GM12892 (cell line): ENCODE results near the gene DYRK1A.

Experiments
- DNase-seq: peaks from one replicate; pipeline ENCODE4 v3.0.0; 2011; ENCODE audit not compliant: insufficient read length
- FAIRE-seq: peaks from 2 replicates; lab custom pipeline; 2011; peaks lifted over from hg19 to GRCh38; lab: Jason Lieb, UNC
- POLR2A ChIP-seq: IDR thresholded peaks from 2 replicates; pipeline ENCODE4 v1.6.1; 2011; ENCODE audit warnings: low read depth, low read length, control low read depth
- POLR2AphosphoS5 ChIP-seq: IDR thresholded peaks from 2 replicates; pipeline ENCODE4 v1.6.1; 2011; ENCODE audit warnings: low read depth, low read length, control low read depth
- TAF1 ChIP-seq: IDR thresholded peaks from 2 replicates; pipeline ENCODE4 v1.6.1; 2011; ENCODE audit warnings: low read depth, mild to moderate bottlenecking, control low read depth, low read length, borderline replicate concordance

The DYRK1A gene

GRCh38 chr21:37367703-37368540 lies 1.3 kb downstream of the DYRK1A start:
- no peak for DNase-seq

GRCh38 chr21:37368541-37369279 lies 2.1 kb downstream of the DYRK1A start:
- DNase-seq (no peak), FAIRE-seq (peak; percentile 36)

More at GRCh38 chr21:37367703-37368540, 1.3 kb downstream of the DYRK1A start:
- TF ChIP-seq POLR2AphosphoS5 (no peak), POLR2A (peak; percentile 26; the same call in 1 of the 2 replicates)
- FAIRE-seq: peak; percentile 57

GRCh38 chr21:37369307-37369854 lies 2.8 kb downstream of the DYRK1A start:
- FAIRE-seq: no peak
- no peak for DNase-seq
- TF ChIP-seq TAF1 (no peak), POLR2AphosphoS5 (no peak), POLR2A (no peak)

More at GRCh38 chr21:37368541-37369279, 2.1 kb downstream of the DYRK1A start:
- TF ChIP-seq POLR2AphosphoS5: no peak
- TF ChIP-seq TAF1: no peak
- TF ChIP-seq POLR2A: 0 out of 2 replicates have a peak, but pooled peaks have one; percentile 2

GRCh38 chr21:37370152-37371040 lies 3.8 kb downstream of the DYRK1A start:
- FAIRE-seq (peak; percentile 44), DNase-seq (no peak)
- TF ChIP-seq POLR2AphosphoS5 (no peak), POLR2A (no peak), TAF1 (no peak)

GRCh38 chr21:37371041-37371397 lies 4.4 kb downstream of the DYRK1A start:
- FAIRE-seq (no peak), DNase-seq (no peak)
- TF ChIP-seq POLR2A (no peak), TAF1 (no peak), POLR2AphosphoS5 (no peak)

- DNase-seq: no peak
- TF ChIP-seq TAF1: no peak
- TF ChIP-seq POLR2A: no peak
- no peak for TF ChIP-seq POLR2AphosphoS5
- FAIRE-seq: no peak
Observed at GRCh38 chr21:37372127-37372731, 5.7 kb downstream of the DYRK1A start.

DNA sequence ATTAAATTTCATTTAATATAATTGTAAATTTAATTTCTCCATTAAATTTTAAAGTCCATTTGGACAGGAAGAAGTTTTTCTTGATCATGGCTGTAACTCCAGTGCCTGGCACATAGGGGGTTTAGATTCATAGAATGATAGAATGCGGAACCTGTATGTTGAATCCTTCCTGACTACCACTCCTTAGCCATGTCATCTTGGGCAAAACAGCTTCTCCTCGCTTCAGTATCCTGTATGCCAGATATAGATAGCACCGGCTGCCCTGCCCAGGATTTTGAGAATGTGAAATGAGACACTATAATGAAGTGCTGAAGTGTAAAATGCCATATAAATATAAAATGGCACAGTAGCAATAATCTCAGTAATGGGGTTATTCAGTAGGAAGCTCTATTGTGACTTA lies 6.4 kb downstream of the DYRK1A start:
- DNase-seq (no peak), FAIRE-seq (no peak)
- TF ChIP-seq POLR2A: no peak
- no peak for TF ChIP-seq TAF1
- TF ChIP-seq POLR2AphosphoS5: no peak

DNA sequence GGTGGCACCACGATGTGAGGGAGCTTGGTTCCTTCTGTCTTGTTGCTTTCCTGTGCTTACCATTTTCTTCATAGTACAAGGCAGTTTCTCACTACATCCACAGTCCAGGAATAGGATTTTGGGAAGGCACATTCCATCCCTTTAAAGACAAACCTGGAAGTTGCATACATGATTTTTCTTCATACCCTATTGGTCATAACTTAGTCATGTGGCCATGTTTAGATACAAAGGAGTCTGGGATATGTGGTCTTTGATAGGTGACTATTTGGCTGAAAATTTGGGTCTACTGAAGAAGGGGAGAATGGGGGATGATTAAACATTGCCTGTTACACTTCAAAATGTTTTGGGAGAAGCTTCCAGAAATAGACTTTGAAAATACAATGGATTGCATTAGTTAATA lies 7.0 kb downstream of the DYRK1A start:
- TF ChIP-seq POLR2AphosphoS5: no peak
- TF ChIP-seq TAF1: no peak
- TF ChIP-seq POLR2A: no peak
- DNase-seq (no peak), FAIRE-seq (no peak)

DNA sequence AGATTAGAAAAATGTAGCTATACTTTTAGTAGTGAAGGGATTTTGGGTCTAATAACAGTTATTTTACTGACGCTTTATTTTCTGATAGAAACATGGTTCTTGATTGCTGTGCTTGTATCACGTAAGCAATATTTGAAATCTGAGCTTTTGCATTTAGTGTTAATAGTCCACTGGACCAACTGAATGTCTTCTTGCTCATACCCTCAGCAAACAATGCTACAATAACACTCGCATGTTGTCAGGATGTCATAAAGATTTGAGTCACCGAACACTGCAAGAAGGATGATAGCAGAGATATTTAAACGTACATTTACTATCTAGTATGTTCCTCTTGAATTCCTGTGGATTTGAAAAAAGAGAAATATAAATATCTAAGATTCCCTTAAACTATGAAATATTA lies 7.5 kb downstream of the DYRK1A start:
- DNase-seq: no peak
- FAIRE-seq: no peak
- TF ChIP-seq POLR2A (no peak), POLR2AphosphoS5 (no peak), TAF1 (no peak)

DNA sequence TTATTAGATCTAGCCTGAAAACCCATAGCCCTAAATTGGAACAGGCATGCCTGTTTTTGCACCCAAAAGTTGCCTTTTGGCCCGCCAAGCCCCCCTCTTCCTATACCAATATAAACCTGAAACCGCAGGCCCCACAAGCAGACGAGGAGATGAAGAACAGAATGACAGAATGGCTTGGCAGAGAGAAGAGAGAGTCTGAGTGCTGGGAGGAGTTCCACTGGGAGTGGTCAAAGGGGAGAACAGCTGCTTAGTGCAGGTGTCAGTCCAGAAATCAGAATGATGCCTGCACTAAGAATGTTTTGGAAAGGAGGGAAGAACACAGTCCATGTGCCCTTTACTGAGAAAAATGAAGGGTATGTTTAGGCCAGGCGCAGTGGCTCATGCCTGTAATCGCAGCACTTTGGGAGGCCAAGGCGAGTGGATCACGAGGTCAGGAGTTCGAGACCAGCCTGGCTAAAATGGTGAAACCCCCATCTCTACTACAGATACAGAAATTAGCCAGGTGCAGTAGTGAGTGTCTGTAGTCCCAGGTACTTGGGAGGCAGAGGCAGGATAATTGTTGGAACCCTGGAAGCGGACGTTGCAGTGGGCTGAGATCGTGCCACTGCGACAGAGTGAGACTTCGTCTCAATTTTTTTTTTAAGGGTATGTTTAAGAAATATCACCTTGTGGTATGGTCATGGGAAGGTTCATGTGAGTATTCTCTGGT lies 9.4 kb downstream of the DYRK1A start:
- FAIRE-seq (no peak), DNase-seq (no peak)
- TF ChIP-seq POLR2A (no peak), POLR2AphosphoS5 (no peak), TAF1 (no peak)
